DMS 273 (cell line): ENCODE measurements around the gene UCKL1.

Experiments used
- DNase-seq: peaks from one replicate; lab custom pipeline; 2025; ENCODE audit not compliant: unreplicated experiment; lab: John Stamatoyannopoulos, UW

Gene UCKL1

DNA sequence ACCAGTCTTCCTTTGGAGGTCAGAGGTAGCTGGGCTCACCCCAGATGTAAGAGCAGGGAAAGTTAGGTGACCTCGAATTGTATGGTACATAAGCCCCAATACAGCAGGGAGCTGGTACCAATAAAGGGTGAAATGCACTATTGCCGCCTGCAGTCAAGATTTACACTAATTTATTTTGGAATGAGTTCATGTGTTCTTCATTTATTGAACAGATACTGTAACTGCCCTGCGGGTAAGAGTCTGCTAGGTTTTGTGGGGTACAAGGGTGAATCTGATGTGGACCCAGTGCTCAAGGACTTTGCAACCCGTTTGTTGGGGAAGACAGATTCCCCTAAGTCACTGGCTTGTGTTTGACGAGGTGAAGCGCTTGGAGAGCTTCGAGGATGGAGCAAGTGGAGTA lies 63.8 kb downstream of the UCKL1 start:
- DNase-seq: no peak

GRCh38 chr20:63891061-63892002 lies 64.9 kb downstream of the UCKL1 start:
- no peak for DNase-seq

DNA sequence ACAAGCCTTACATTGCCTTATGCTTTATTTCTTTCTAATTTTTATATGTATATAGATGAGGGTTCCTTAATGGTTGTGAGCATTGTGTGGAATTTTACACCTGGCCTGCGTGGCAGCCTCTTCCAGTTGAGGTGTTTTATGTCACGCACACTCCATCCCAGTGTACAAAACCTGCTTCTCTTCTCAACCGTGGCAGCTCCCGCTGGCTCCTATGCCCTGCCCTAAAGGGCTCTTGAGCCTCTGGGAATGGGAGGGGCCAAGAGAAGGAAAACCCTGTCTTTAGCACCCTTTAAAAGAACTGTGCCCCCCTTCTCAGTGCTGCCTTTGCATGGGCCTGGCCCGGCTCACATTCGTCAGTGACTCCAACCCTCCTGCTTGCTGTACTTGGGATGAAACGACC lies 65.6 kb downstream of the UCKL1 start:
- no peak for DNase-seq

DNA sequence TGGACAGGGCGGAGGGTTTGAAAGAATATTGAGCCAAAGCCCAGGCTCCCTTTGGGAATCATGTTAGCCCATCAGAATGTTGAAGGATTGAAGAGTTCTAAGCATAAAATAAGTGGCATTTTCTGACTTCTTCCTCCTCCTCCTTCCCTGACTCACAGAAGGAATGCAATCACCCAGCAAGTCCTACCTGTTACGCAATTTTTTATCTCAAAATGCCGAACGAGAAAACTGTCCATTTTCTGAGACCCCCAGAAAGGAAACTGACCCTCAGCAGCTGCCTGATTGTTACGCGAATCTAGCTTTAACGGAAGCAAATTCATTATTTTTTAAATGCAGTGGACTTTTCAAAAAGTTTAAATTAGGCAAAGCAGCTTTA lies 66.0 kb downstream of the UCKL1 start:
- DNase-seq: no peak
